ENCODE measurements around the gene RABL6.
"Not testable (repeated sequence)": the region's sequence is repeated elsewhere in the genome, so short reads cannot be mapped to it uniquely, and the experiment has no call there.

Gene RABL6

GRCh38 chr9:136776947-136777346 lies 30.8 kb upstream of the RABL6 start:
- DNase-seq (ENCODE audit: low read depth, low spot score) = no peak

- no peak for DNase-seq (ENCODE audit: low read depth, low spot score)
Measured at GRCh38 chr9:136777359-136777758, 30.4 kb upstream of the RABL6 start.

- no peak for DNase-seq (ENCODE audit: low read depth, low spot score)
Measured at GRCh38 chr9:136779808-136780207, 27.9 kb upstream of the RABL6 start.

GRCh38 chr9:136782452-136782851 lies 25.3 kb upstream of the RABL6 start:
- DNase-seq (ENCODE audit: low read depth, low spot score) = no peak

- no peak for DNase-seq (ENCODE audit: low read depth, low spot score)
Measured at GRCh38 chr9:136784249-136784996, 23.3 kb upstream of the RABL6 start.

- DNase-seq (ENCODE audit: low read depth, low spot score) = no peak
Measured at GRCh38 chr9:136784997-136785361, 22.8 kb upstream of the RABL6 start.

- DNase-seq (ENCODE audit: low read depth, low spot score) = not testable (repeated sequence)
Measured at GRCh38 chr9:136785565-136786355, 22.0 kb upstream of the RABL6 start.

GRCh38 chr9:136786451-136786850 lies 21.3 kb upstream of the RABL6 start:
- DNase-seq (ENCODE audit: low read depth, low spot score) = no peak

- not testable (repeated sequence) for DNase-seq (ENCODE audit: low read depth, low spot score)
Measured at GRCh38 chr9:136786983-136787382, 20.8 kb upstream of the RABL6 start.

- DNase-seq (ENCODE audit: low read depth, low spot score) = no peak
Measured at GRCh38 chr9:136787690-136788400, 19.9 kb upstream of the RABL6 start.

GRCh38 chr9:136788644-136789522 lies 18.9 kb upstream of the RABL6 start:
- not testable (repeated sequence) for DNase-seq (ENCODE audit: low read depth, low spot score)

- DNase-seq (ENCODE audit: low read depth, low spot score) = no peak
Measured at GRCh38 chr9:136789523-136789937, 18.2 kb upstream of the RABL6 start.

GRCh38 chr9:136790640-136791515 lies 16.9 kb upstream of the RABL6 start, which contains the start of gene TMEM141:
TMEM141 (plus strand) TSS chr9:136791344; CDS start chr9:136791371, 27 bp downstream.
- peak; percentile 82 for DNase-seq (ENCODE audit: low read depth, low spot score)

GRCh38 chr9:136791516-136792276 lies 16.1 kb upstream of the RABL6 start:
- peak; percentile 72 for DNase-seq (ENCODE audit: low read depth, low spot score)

GRCh38 chr9:136792321-136793085 lies 15.2 kb upstream of the RABL6 start:
- no peak for DNase-seq (ENCODE audit: low read depth, low spot score)

GRCh38 chr9:136793086-136793946 lies 14.4 kb upstream of the RABL6 start:
- DNase-seq (ENCODE audit: low read depth, low spot score) = no peak

GRCh38 chr9:136794281-136794999 lies 13.3 kb upstream of the RABL6 start:
- DNase-seq (ENCODE audit: low read depth, low spot score) = no peak

All from iPS DF 19.7 (cell line).